G401 (cell line): Measurements from ENCODE around the gene DCAF5. TPM values are rescaled to one million over a fixed set of nuclear protein-coding genes. Genes with fewer than 3 reads are reported as not detected.
"Not testable (repeated sequence)": the region's sequence is repeated elsewhere in the genome, so short reads cannot be mapped to it uniquely, and the experiment has no call there.

Experiments used
- DNase-seq: peaks from one replicate; pipeline ENCODE4 v3.0.0-alpha.2; 2015; ENCODE audit warnings: low spot score
- in situ Hi-C: cut with HindIII; loops from 2 replicates; pipeline ENCODE4 v1.10.0; 2016; ENCODE audit warnings: low sequenced_read_pairs, mixed read lengths
- total RNA-seq: library from RNA; depleted of rRNA; stranded (reverse); fragments of >200 nt; shearing (Covaris generic); gene quantifications from 2 replicates; pipeline ENCODE4 v1.2.3, GENCODE V29; 2014

Gene DCAF5
- total RNA-seq, 1 experiment from 2014 or later: 25.5 TPM

DNA sequence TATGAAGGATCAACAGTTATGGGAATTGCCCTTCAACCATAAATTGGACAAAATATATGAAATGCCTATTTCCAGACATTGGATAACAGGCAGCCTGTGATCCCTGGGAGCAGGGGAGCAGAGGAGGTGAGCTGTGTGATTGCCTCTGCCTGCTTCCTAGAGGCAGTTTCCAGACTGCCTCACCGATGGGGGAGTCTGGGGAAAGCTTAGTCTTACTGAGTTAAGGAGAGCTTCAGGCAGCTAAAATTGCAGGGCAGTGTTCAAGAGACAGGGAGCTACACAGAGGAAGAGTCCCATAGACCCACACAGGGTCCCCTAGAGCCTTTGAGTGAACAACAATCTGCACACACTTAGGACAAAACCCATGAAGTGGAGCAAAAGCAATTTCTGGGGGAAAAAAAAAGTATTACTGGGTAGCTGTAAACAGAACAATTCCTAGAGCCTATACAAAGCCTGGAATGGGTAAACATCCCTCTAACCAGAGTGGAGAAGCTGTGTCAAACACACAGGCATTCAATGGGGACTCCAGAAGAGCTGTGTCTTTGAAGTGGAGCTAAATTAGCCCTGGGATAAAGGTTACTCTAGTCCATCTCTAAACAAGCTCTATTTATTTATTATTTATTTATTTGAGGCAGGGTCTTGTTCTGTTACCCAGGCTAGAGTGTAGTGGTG, 125.5 kb downstream of the DCAF5 start:
- no peak for DNase-seq
- in situ Hi-C loops: no loop called here

- in situ Hi-C loops: no loop called here
- no peak for DNase-seq
Measured at GRCh38 chr14:69023035-69023434, 129.9 kb downstream of the DCAF5 start.

DNA sequence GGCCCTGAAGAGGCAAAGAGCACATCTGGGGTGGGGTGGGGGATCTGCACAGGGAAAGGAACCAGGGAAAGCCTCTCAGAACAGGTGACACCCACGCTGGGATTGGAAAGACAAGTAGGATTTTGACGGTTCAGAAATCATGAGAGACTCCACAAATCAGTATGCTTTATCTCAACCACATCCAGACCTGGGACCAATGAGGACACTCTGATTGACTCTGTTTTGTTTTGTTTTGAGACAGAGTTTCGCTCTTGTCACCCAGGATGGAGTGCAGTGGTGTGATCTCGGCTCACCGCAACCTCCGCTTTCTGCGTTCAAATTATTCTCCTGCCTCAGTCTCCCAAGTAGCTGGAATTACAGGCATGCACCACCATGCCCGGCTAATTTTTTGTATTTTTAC, 130.8 kb downstream of the DCAF5 start:
- in situ Hi-C loops, DNase-seq: not testable (repeated sequence)

GRCh38 chr14:69017706-69018105, 135.2 kb downstream of the DCAF5 start:
- DNase-seq: no peak
- in situ Hi-C loops: no loop called here

DNA sequence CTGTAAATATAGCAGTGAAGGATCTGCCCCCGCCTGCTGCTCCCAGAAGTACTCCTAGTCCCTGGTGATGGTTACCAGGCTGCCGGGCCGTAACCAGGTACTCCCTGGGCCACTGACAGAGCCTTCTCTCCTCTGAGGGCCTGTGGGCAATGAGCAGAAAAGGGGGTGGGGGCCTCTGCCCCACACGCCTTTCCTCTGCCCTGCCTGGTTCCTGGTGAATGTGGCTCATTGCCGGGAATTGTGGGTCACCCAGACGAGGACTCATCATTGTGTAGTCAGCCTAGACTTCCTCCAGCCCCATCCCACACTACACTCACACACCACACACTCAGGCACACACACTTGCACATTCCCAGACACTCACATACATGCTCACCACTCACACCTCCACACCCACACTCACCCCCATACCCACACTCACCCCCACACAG, 138.1 kb downstream of the DCAF5 start:
- in situ Hi-C loops: no loop called here
- no peak for DNase-seq

DNA sequence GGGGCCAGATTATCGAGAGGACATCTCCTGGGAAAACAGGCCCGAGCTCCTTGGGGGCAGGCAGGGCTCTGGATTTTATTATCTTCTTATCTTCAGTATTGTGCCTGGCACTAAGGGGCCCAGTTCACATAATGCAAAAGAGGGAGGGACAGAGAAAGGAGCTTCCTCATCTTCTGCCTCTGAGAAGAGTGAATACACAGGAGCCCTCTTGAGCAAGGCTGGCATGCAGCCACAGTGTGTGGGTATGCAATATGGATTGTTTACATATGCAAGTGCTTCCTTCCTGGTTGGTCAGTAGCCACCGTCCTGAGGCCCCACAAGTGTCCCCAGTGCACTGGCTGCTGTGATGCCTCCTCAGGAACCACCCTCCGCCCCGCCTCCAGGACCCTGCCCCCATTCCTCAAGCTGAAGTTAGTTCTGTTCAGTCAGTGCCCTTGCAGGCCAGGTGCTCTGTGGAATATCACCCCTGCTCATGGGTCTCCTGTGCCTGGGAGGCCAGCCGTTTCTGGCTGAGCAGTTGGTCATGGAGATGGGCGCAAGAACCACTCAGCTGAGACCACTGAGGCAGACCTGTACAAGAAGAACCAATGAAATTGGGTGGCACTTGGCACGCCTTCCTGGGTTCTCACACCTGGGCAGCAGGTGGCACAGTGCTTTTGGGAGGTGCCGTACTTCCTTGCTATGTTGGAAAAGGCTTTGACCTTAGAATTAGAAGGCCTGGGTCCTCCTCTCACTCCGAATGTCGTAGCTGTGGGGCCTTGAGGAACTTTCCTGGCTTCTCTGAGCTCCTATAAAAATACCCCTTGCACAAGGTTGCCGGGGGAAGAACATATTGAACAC, 138.8 kb downstream of the DCAF5 start:
- in situ Hi-C loops: no loop called here
- DNase-seq: no peak

DNA sequence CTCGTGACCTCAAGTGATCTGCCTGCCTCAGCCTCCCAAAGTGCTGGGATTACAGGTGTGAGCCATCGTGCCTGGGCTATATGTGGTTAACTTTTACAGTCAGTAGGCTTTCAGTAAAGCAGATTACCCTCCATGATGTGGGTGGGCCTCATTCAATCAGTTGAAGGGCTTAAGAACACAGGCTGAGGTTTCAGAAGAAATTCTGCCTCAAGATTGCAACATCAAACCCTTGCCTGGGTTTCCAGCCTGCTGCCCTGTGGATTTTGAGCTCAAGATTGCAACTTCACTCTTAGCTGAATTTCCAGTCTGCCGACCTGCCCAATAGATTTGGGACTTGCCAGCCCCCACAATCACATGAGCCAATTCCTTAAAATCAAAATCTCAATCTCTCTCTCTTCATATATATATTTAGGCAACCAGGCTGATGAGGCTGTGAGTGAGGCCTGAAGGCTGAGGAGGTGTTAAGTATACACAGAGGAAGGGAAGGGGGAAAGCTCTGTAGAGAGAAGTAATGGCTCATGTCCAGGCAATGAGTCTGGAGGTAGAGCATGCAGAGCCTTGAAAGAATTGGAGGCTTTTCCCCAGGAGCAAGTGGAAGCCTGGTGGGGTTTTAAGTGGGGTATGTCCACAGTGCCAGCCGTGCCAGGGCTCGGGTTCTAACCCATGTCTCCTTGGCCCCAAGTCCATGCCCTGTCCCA, 140.5 kb downstream of the DCAF5 start:
- in situ Hi-C loops: no loop called here
- no peak for DNase-seq

DNA sequence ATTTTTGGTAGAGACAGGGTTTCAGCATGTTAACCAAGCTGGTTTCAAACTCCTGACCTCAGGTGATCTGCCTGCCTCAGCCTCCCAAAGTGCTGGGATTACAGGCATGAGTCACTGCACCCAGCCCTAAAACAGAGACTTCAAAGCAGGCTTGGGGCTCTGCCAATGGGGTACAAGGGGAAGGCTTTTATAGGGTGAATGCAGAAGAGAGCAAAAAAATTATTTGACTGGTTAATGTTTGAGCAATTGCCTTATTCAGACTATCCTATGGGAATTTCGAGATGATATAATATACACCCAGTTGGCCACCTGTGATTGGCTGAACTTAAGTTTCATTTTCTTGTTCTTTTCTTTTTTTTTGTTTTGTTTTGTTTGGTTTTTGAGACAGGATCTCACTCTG, 142.3 kb downstream of the DCAF5 start:
- in situ Hi-C loops: no loop called here
- DNase-seq: no peak

DNA sequence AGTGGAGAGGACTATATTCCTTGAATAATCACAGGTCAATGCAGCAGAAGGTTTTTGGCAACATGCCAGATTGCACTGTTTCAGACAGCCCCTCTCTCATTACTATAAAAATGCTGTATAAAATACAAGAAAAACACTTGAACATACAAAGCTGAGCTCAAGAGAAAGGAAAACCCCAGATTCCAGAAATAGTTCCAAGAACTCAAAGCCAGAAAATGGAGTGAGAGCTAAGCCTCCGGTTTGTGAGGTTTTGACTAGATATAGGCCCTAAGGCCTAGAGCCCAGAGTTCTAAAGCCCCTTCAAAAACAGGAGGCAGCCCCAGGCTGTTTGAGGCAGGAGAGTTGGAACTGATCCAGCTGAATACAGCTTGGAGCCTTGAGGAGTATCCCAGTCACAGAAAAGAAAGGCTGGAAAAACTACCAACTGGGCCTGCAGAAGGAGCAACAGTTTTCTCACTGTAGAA, 144.5 kb downstream of the DCAF5 start:
- in situ Hi-C loops: no loop called here
- DNase-seq: no peak

GRCh38 chr14:69006346-69006745, 146.6 kb downstream of the DCAF5 start:
- DNase-seq: no peak

DNA sequence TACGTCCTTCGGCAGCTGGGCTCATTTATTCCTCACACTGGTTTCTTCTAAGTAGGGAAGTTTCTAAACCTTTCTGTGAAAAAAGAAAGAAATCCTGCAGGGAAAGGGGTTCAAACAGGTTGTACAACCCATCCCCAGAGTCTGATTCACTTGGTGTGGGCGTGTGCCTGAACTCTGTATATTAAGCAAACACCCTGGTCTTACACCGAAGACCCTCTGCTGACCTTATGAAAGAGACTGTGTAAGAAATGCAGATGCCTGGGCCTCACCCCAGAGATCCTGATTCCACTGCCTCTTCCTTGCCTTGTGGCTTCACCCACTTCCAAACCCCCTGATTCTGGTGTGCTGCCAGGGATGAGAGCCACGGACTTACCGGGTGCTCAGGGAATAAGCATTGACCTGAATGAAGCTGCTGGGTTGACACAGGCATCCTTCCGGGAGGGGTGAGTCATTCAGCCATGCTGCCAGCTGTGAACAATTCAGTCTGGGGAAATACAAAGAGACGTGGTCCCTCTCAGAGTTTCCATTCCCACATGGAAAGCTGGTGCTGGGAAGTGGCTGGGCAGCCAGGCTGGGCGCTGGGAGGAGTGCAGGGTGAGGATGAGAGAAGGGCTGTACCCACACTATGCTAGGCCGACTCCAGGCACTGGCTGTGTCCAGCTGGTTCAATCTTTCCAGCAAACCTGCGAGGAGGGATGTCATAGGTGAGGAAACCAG, 147.3 kb downstream of the DCAF5 start:
- no peak for DNase-seq

More at GRCh38 chr14:69006346-69006745, 146.6 kb downstream of the DCAF5 start:
- in situ Hi-C loops: no loop called here

DNA sequence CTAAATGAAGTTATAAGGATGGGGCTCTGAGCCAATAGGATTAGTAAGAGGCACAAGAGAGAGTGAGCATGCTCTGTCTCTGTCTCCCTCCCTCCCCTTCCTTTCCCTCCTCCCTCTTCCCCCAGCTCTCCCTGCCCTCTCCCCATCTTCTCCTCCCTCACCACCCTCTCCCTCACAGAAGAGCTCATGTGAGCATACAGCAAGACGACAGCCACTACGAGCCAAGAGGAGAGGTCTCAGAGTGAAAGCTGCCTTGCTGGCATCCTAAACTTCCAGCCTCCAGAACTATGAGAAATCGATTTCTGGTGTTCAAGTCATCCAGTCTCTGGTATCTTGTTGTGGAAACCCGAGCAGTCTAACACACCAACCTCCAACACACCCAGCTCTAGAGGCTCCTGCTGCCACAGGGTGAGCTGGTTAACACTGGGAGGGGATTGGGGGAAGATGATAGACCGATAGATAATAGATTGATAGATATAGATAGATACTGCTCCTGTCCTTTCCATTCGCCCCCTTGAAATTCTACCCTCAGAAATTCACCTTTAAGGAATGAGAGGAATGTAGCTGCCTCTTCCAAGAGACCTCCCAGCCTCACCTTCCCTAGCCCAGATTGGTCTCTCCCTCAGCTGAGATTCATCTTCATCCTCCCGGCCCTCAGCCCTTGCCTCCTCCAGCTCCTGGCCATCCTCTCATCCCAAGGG, 148.0 kb downstream of the DCAF5 start:
- DNase-seq: no peak
- in situ Hi-C loops: no loop called here

More for the DNA sequence above, 147.3 kb downstream of the DCAF5 start:
- in situ Hi-C loops: no loop called here

DNA sequence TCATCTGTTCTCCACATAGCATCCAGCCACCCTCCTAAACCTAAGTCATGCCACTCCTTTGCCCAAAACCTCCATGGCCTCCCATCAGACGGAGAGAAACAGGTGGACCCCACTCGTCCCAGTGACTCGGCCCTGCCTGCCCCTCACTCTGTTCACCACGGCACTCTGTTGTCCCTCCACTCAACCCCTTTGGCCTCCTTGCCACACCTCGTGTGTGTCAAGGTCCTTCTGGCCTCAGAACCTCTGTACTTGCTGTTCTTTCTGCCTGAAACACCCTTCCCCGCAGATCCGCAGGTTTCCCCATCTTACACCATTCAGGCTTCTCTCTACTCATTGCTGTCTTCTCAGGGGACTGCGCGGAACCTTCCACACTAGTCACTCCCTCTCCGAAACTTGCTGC, 149.3 kb downstream of the DCAF5 start:
- in situ Hi-C loops: no loop called here
- DNase-seq: no peak

- peak; percentile 23 for DNase-seq
- in situ Hi-C loops: no loop called here
Measured at GRCh38 chr14:69002069-69002468, 150.8 kb downstream of the DCAF5 start.

DNA sequence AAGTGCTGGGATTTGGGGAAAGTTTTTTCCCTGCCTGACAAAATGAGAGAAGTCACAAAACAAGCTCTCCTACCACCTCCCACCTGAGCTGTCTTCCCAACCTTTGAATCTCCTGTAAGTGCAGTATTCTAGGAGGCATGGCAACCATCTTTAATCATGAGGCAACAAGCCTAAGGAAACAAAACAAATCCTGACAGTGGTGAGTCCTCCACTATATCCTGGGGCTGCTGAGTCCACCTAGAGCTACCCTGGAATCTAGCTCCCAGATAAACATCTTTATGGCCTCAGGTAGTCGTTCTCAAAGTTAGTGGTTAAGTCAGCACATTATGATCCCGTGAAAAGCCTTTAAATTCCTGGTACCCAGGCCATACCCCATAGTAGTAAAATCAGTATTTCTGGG, 151.5 kb downstream of the DCAF5 start:
- DNase-seq: no peak

More for the DNA sequence above, 151.5 kb downstream of the DCAF5 start:
- in situ Hi-C loops: no loop called here
